NOMO-1 treated with dmso at 0.1 percent for 144 hours (cell line): ENCODE results near the gene DHRS13.
"Not testable (repeated sequence)": the region's sequence is repeated elsewhere in the genome, so short reads cannot be mapped to it uniquely, and the experiment has no call there.

Experiments used
- DNase-seq: peaks from one replicate; lab custom pipeline; 2025; ENCODE audit not compliant: unreplicated experiment; lab: John Stamatoyannopoulos, UW

DHRS13 gene

DNA sequence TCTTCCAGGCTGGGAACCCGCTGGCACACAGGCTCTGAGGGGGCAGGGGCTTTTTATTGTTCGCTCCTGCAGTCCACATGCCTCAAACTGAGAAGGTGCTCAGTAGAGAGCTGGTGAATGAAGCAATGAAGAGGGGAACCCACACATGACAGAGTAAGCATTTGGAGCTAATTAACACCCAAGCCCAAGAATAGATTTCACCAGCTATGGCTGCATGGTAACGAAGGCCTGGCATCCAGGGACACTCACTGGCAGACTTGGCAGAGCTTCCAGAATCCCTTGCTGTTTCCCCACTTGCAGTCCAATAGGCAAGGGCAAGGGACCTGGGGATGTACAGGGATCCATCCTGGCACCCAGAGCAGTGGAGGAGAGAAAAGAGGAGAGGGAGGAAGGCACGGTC is 17.5 kb downstream of the DHRS13 start:
- no peak for DNase-seq

DNA sequence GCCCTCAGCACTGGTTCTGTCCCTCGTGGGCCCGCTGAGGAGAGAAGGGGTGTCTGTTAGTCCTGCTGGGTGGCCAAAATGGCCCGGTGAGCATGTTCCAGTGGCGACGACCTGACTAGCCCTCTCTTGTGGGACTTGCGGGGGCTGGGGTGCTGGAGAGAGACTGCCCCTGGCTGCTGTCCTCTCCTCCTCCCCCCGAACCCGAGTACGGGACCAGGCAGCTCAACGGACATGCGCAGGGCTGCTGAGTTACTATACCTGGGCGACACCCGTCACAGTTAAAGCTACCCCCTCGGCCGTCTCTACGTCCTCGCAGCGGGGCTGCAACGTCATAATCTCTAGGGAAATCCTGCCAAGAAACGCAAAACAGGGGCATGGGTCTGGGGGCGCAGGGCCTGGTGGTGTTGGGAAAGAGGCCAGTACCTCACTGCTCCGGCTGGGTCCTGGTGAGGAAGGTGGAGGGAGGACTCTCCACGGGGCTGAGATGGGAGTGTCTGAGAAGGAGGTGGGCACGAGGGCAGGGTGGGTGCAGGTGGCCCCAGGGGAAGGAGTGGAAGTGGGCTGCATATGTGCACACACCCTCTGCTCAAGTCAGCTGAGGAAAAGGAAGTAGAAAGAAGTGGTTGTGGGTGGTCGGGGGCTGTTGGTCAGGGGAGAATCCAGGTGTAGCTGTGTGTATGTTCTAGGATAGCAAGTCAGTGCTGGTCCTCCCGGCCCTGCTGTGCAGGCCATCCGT is 18.7 kb downstream of the DHRS13 start:
- DNase-seq = no peak

DNA sequence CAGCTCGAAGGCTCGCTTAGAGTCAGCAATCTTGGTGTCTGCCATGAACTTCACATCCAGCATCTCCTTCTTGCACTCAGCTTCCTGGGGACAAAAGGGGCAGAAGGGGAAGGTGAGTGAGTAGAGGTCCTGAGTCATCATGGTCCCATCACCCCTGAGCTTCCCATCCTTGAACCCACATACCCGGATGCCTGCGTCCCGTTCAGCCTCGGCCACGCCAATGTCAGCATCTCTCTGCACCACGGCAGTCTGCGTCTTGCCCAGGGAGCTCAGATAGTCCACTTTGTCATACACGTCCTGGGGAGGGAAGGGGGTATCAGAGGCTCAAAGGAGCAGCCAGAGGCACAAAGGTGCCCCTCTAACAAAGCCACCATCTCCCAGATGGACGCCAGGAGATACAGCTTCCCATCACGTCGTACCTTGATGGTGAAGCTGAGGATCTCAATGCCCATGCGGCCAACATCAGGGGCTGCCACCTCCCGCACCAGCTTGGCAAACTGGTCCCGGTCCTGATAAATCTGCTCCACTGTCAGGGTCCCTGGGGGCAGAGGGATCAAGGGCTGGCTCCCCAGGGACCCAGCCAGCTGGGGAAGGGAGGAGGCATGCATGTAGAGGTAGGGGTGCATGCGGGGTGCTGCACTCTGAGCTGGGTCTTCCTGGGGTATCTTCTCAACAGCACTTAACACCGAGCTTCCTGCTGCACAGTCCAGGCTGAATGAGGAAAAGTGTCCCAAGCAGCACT is 20.6 kb downstream of the DHRS13 start:
- DNase-seq = no peak

DNA sequence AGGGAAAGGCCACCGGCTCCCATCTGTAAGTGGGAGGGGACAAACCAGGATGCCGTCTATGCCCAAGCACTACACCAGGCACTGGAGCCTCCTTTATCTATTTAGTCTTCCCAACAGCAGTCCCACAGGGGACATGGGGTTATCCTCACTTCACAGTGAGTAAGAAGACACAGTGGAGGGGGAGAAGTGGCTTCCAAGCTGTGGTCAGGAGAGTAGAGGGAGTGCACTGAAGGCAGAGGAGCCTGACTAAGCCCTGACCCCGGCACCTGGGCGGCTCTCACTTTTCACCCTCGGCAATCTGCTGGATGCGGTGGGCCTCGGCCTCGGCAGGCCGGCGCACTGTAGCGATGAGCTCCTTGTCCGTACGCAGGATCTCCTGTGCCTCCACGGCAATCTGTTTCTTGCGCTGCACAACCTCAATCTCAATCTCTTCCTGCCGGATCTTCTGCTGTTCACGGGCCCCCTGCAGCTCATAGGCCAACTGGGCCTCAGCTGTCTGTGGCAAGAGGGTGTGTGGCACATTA is 21.3 kb downstream of the DHRS13 start:
- no peak for DNase-seq

DNA sequence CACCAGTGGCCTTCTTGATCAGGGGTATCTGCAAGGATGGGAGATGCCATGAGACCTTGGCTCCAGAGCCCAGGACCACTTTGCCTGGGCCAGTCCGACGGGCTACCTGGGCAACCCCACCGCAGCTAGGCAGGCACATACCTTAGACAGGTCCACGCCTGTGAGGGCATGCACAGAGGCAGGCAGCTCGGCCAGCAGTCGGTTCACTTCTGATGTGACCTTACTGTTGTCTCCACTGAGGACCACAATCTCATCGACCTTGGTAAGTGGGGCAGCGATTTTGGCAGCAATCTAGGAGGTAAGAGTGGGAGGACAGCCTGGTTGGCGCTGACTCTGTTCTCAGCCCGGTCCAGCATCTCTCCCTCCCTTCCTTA is 22.3 kb downstream of the DHRS13 start:
- DNase-seq = no peak

DNA sequence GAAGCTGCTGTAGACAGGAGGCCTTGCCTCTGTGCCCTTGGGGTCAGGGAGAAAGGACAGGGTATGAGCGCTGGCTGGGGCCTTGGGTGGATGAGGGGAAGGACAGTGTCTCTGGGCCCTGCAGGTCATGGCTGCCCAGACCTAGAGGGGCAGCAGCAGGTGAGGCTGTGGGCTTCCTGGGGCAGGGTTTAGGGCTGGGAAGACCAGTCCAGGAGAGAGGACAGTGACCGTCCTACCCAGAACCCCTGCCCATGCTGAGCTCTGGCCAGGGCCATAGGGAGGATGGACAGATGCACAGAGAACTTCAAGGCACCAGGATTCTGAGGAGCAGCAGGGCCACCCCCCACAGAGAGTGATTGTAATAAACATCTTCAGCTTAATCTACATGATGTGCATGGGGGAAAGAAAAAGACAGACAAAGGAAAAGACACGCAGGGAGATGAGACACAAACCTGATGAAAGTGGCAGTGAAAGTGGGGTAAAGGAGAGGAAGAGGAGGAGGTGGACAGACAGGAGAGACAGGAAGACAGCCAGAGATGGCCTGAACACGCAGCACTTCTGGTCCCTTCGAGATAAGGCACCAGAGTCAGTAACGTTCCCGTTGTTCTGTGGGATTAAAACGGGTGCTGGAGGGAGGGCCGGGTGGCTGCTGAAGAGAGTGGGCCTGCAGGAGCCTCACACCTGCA is 22.9 kb downstream of the DHRS13 start:
- no peak for DNase-seq

DNA sequence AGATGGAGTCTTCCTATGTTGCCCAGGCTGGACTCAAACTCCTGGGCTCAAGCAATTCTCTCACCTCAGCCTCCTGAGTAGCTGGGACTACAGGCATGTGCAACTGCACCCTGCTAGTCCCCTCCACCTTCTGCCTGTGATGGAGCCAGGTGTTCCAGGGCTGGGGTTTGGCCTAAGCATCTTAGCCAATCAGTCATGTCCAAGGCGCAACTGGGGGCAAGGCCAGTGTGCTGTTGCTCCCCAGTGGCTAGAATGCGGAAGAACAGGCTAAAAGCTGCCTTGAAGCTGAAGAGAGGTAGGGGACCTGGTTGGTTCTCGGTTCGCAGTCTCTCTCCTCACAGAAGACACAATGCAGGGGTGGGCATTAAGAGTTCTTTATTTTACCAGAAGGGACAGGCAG is 23.9 kb downstream of the DHRS13 start:
- DNase-seq = no peak

DNA sequence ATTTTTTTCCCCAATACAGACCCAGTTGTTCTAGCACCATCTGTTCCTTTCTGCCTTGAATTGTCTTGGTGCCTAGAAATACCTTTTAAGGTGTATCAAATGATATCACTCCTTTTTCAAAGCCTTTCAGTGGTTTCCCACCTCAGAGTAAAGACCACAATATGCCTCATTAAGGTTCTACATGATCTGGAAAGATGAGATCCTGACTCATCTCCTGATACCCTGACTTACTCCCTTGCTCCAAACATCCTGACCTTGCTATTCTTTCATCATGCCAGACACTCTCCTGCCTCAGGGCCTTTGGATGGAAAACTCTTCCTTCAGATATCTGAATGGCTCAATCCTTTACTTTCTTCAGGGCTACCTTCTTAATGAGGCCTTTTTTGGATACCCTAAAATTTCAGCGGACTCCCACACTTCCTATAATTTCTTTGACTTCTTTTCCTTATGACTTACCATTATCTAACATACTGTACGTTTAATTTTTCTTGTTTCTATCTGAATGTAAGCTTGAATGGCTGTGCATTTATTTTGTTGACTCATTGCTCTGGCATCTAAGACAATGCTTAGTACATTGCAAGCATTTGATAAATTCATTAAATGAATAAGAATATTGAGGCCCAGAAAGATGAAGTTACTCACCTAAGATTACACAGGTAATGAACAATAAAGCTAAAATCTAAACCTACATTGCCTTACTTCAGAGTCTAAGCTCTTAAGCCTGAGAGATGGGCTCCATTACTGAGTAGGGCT is 24.5 kb downstream of the DHRS13 start:
- no peak for DNase-seq

DNA sequence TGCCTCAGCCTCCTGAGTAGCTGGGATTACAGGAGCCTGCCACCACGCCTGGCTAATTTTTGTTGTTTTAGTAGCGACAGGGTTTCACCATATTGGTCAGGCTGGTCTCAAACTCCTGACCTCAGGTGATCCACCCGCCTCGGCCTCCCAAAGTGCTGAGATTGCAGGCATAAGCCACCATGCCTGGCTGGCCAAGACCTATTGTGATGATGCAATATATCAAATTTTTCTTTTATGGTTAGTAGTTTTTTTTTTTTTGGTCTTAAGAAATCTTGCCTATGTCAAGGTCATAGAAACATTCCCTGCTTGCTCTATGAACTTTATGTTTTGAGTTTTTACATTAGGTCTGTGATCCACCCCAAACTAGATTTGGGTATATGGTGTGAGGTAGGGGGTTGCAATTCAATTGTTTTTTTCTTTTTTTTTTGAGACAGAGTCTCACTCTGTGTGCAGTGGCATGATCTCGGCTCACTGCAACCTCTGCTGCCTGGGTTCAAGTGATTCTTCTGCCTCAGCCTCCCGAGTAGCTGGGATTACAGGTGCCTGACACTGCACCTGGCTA is 25.6 kb downstream of the DHRS13 start:
- not testable (repeated sequence) for DNase-seq

DNA sequence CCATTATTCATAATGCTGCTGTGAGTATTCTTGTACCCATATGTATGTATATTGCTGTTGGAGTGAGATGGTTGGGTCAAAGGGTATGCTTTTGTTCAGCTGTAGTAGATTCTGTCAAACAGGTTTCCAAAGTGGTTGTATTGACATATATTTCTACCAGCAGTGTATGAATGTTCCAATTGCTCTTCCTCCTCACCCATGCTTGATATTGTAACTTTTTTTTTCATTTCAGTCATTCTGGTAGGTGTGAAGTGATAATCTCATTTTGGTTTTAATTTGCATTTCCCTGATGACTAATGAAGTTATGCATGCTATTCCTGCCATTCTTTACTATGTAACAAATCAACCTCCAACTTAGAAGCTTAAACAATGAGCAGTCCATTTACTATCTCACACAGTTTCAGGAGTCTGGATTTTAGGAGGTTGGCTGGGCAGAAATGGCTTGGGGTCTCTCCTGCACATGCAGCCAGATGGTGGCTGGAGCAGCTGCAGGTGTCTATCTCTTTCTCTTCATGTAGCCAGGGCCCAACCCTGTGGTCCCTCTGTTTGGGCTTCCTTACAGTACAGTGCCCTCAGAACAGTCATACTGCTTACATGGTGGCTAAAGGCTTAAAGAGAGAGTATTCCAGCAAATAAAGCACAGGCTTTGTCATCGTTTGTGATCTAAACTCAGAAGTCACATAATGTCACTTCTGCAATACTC is 26.9 kb downstream of the DHRS13 start:
- DNase-seq = no peak

DNA sequence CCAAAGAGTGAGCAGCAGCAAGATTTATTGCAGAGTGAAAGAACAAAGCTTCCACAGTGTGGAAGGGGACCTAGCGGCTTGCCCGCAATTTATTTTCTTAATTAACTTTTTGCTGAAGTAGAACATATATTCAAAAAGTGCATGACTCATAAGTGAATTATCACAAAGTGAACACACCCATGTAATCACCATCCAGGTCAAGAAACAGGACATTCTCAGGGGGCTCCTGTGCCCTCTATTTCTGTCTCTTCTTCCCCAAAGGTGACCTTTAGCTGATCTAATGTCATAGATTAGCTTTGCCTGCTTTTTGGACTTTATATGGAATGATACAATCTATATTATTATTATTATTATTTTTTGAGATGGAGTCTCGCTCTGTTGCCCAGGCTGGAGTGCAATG is 28.1 kb downstream of the DHRS13 start:
- DNase-seq = no peak

DNA sequence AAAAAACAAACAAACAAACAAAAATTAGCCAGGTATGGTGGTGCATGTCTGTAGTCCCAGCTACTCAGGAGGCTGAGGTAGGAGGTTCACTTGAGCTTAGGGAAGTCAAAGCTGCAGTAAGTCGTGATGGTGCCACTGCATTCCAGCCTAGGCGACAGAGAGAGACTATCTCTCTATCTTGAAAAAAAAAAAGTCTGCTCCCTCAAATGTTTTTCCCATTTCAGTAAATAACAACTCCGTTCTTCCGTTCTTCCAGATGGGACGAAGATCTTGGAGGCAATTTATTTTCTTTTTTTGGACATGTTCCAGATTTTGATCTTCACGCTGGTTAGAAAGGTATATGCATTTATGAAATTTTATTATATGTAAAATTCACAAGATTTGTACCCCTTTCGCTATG is 29.0 kb downstream of the DHRS13 start:
- DNase-seq = no peak

DNA sequence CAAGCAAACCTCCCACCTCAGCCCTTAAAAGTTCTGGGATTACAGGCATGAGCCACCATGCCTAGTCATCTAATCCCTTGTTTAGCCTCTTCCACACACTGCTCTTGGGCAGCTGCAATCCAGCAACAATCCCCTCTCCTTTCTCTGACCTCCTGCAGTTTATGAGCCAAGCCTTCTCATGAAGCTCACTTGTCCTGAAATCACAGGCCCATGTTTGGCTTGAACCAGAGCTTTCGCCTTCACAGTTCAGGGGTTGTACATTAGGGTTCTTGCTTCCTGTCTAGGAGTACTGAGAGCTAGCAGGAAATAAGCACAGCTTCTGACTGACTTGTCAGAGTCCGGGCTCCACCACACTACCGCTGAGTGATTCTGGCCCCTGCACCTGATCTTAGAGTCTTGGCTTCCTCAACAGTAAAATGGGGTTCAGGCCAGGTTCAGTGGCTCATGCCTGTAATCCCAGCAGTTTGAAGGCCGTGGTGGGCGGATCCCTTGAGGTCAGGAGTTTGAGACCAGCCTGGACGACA is 31.8 kb downstream of the DHRS13 start:
- no peak for DNase-seq

DNA sequence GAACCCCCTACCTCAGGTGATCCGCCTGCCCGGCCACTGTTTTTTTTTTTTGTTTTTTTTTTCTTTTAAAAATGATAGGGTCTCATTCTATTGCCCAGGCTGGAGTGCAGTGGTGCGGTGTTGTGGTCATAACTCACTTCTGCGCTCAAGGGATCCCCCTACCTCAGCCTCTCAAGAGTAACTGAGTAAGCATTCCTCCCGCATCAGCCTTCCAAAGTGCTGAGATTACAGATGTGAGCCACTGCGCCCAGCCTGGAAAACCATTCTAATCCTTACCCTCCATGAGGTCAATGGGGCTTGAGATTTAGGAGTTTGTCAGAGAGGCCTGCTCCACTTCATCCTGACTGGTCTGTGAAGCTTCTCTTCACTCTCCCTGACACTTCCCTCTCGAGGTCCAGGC is 35.6 kb downstream of the DHRS13 start:
- no peak for DNase-seq

DNA sequence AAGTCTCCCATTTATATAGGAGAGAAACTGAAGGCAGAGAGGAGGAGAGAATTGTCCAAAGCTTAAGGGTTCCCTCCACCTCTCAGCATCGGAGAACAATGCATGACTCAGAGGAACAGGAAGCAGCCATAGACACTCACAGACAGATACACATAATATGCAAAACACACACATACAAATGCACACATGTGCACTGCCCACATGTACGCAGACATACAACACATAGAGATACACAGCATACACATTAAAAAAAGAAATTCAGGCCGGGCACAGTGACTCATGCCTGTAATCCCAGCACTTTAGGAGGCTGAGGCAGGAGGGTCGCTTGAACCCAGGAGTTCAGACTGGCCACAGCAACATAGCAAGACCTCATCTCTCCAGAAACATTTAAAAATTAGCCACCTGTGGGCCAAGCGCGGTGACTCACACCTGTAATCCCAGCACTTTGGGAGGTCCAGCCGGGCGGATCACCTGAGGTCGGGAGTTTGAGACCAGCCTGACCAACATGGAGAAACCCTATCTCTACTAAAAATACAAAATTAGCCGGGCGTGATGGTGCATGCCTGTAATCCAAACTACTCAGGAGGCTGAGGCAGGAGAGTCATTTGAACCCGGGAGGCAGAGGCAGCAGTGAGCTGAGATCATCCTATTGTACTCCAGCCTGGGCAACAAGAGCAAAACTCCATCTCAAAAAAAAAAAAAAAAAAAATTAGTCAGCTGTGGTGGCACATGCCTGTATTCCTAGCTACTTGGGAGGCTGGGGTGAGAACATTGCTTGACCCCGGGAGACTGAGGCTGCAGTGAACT is 36.7 kb downstream of the DHRS13 start:
- DNase-seq = no peak

DNA sequence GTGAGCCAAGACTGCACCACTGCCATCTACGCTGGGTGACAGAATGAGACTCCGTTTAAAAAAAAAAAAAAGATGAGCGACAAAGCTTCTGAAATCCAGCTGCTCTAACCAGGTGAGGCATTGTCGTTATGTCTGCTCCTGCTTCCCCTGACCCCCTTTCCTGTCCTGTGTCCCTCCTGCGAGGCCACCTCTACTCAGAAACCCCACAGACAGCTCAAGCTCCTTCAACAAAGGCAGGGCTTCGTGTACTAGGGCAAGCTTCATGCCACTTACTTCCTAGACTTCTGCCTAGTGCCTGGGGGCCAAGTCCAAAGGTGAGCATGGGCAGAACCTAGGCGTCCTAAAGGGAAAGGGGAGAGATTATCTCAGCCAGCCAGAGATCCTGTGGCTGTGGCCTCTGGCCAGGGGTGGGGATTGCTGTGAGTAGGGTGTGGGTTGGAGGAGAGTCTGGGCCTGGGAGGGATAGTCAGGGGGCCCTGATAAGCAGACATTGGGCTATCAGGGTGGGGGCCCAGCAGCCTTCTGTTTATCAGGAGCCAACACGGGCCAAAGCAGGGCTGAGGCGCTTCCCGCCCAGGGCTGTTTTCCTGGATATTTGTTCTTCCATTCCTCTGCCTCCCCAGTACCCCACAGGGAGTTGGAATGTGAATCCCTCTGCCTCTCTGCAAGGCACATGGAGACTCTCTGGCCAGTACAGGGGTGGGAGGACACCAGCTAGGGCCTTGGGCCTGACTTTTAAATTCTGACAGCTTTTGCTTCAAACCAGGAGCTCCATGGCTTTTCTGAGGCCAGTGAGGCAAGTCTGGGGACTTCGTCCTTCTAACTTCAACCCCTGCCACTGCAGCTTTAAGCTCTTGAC is 37.7 kb downstream of the DHRS13 start:
- DNase-seq = no peak

DNA sequence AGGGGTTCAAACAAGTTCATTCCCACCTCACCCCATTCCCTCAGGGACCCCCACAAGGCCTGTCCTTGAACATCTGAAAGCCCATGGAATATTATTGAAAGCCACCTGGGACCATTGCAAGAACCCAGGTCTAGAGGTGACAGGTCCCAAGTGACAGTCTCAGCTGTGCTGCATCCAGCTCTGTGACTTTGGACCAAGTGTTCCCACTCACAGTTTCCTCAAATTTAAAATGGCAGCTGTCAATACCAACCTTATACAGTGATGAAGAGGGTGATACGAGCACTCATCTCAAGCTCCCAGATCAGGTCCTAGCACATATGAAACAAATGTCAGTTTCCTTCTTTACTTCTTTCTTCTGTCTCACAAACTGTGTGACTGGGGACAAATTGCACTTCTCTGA is 38.9 kb downstream of the DHRS13 start:
- DNase-seq = no peak

DNA sequence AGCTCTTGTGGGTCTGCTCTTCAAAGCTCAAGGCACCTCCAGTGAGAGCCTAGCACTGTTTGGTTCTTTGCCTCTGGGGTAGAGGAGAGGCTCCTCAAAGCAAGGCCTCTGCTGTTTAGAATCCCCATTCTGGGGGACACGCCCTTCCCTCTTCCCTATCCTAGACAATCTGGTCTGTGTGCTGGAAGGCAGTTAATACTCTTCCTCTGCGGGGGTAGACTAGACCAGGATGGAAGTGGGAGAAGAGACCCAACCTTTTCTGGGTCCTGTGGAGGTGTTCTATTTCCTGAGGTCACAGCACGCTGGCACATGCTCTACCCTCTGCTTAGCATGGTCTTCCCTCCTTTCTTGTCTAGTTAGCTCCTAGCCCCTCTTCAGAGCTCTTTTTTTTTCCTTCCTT is 40.3 kb downstream of the DHRS13 start:
- DNase-seq = no peak
